Loucy (cell line): ENCODE results near the gene HOXD4.

Experiments used
- H2AFZ ChIP-seq: fragments of 200-600 bp; sonication (generic); 2 replicates; pipeline ENCODE4 v1.6.0; 2016; ENCODE audit warnings: antibody characterized with exemption, mild to moderate bottlenecking, low read length, moderate library complexity
- H3F3A ChIP-seq: fragments of 200-600 bp; 2 replicates; pipeline ENCODE4 v1.6.0; 2016; ENCODE audit warnings: antibody characterized with exemption, low read depth, mild to moderate bottlenecking
- H3K27me3 ChIP-seq: fragments of 200-600 bp; sonication (generic); 2 replicates; pipeline ENCODE4 v1.6.1; 2014; ENCODE audit warnings: low read length, mild to moderate bottlenecking; ENCODE audit not compliant: insufficient read depth, poor library complexity, severe bottlenecking
- H3K36me3 ChIP-seq: fragments of 200-600 bp; sonication (generic); 2 replicates; pipeline ENCODE4 v1.6.1; 2016; ENCODE audit warnings: low read length; ENCODE audit not compliant: insufficient read depth
- H3K4me1 ChIP-seq: fragments of 200-600 bp; sonication (generic); 2 replicates; pipeline ENCODE4 v1.5.1; 2014; ENCODE audit warnings: low read length, mild to moderate bottlenecking; ENCODE audit not compliant: insufficient read depth, poor library complexity, severe bottlenecking
- H3K4me2 ChIP-seq: fragments of 200-600 bp; sonication (generic); 2 replicates; pipeline ENCODE4 v1.6.0; 2014; ENCODE audit warnings: antibody characterized with exemption, low read length, low read depth, mild to moderate bottlenecking; ENCODE audit not compliant: poor library complexity, severe bottlenecking
- H3K4me3 ChIP-seq: fragments of 200-600 bp; sonication (generic); 2 replicates; pipeline ENCODE4 v1.5.1; 2014; ENCODE audit warnings: low read length, mild to moderate bottlenecking, mixed read lengths; ENCODE audit not compliant: poor library complexity, severe bottlenecking
- H3K79me2 ChIP-seq: fragments of 200-600 bp; sonication (generic); 2 replicates; pipeline ENCODE4 v1.6.1; 2014; ENCODE audit warnings: low read length; ENCODE audit not compliant: insufficient read depth
- H3K9ac ChIP-seq: fragments of 200-600 bp; sonication (generic); 2 replicates; pipeline ENCODE4 v1.6.0; 2014; ENCODE audit warnings: mild to moderate bottlenecking, low read depth, low read length, moderate library complexity; ENCODE audit not compliant: poor library complexity, severe bottlenecking
- H3K9me2 ChIP-seq: fragments of 200-600 bp; sonication (generic); replicated peaks from 2 replicates; pipeline ENCODE4 v1.6.1; 2016; ENCODE audit warnings: low read depth, low read length, mixed read lengths
- H3K9me3 ChIP-seq: fragments of 200-600 bp; sonication (generic); 2 replicates; pipeline ENCODE4 v1.6.1; 2014; ENCODE audit warnings: mild to moderate bottlenecking, antibody characterized with exemption, low read length, low read depth; ENCODE audit not compliant: insufficient read depth
- H4K20me1 ChIP-seq: fragments of 200-600 bp; sonication (generic); 2 replicates; pipeline ENCODE4 v1.6.0; 2014; ENCODE audit warnings: antibody characterized with exemption, low read length, mild to moderate bottlenecking; ENCODE audit not compliant: insufficient read depth, poor library complexity, severe bottlenecking
- CTCF ChIP-seq: fragments of 200-600 bp; sonication (generic); conservative IDR thresholded peaks from 2 replicates; pipeline ENCODE4 v1.5.1; 2014; ENCODE audit warnings: mild to moderate bottlenecking, antibody characterized with exemption, low read length
- EZH2phosphoT487 ChIP-seq: fragments of 200-600 bp; IDR thresholded peaks from 2 replicates; pipeline ENCODE4 v1.6.1; 2018; ENCODE audit warnings: antibody characterized with exemption, mild to moderate bottlenecking, moderate library complexity, borderline replicate concordance

The HOXD4 gene

GRCh38 chr2:176181551-176181950, 30.2 kb downstream of the HOXD4 start:
- Histone ChIP-seq H3K9ac (no peak overlapping the region), H3K36me3 (no peaks in the 10 kb centered on the region), H3F3A (no peaks in the 10 kb centered on the region), H3K4me3 (no peak overlapping the region), H3K4me1 (no peaks in the 10 kb centered on the region), H2AFZ (no peak overlapping the region), H4K20me1 (no peaks in the 10 kb centered on the region), H3K9me3 (no peaks in the 10 kb centered on the region), H3K9me2 (no peaks in the 10 kb centered on the region), H3K4me2 (no peak overlapping the region), H3K79me2 (no peaks in the 10 kb centered on the region), H3K27me3 (no peaks in the 10 kb centered on the region)
- no peak for TF ChIP-seq EZH2phosphoT487
- no peak for TF ChIP-seq CTCF

DNA sequence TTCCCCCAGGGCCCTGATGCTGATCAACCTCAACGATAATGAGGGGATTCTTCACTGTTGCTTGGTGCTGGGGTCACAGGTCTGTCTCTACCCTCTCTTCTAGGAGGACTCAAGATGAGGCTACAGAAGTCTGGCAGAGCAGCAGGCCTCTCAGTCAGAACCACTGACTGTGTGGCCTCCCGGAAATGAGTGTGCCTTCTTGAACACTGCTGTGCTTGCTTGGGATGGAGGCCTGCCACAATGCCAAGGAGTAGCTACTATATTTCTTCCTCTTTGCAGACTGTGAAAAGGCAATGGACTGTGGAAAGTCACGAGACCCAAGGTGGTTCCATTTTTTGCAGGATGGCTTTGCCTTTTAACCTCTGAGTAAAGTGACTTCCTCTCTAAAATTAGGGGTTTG, 31.3 kb downstream of the HOXD4 start:
- H4K20me1 ChIP-seq, result no peaks in the 10 kb centered on the region
- no peak overlapping the region for H2AFZ ChIP-seq
- no peak for TF ChIP-seq CTCF
- no peak for TF ChIP-seq EZH2phosphoT487
- H3K79me2 ChIP-seq, result no peaks in the 10 kb centered on the region
- H3K27me3 ChIP-seq, result no peaks in the 10 kb centered on the region
- H3K9ac ChIP-seq, result no peak overlapping the region
- H3K9me3 ChIP-seq, result no peaks in the 10 kb centered on the region
- H3K4me1 ChIP-seq, result peaks cover 2% of the 10 kb centered on the region
- no peaks in the 10 kb centered on the region for H3K9me2 ChIP-seq
- H3K4me3 ChIP-seq, result no peak overlapping the region
- no peaks in the 10 kb centered on the region for H3K36me3 ChIP-seq
- H3K4me2 ChIP-seq, result no peak overlapping the region
- no peaks in the 10 kb centered on the region for H3F3A ChIP-seq

DNA sequence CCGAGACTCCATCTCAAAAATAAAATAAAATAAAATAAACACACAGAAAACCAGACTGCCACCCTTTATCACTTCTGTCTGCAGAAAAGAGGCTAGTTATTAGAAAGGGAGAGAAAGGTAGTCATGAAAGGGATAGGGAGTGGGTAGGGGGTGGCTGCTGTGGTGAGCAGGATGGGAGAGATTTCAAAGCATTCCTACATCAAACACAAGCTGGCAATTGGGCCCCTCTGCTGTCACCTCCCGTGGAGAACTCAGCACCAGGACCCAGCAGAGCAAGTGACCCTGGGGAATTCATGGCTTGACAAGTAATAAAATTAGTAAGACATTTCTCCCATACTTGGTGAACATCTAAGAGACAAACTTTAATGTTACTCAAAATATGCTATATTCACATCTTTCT, 33.4 kb downstream of the HOXD4 start:
- Histone ChIP-seq H3K4me2 (no peak overlapping the region), H2AFZ (no peak overlapping the region), H3K79me2 (no peaks in the 10 kb centered on the region), H3K4me3 (no peak overlapping the region), H3K36me3 (no peaks in the 10 kb centered on the region), H3F3A (no peaks in the 10 kb centered on the region), H3K9me2 (no peaks in the 10 kb centered on the region), H3K4me1 (peaks cover 3% of the 10 kb centered on the region), H4K20me1 (no peaks in the 10 kb centered on the region), H3K9me3 (no peaks in the 10 kb centered on the region), H3K27me3 (no peaks in the 10 kb centered on the region), H3K9ac (no peak overlapping the region)
- no peak for TF ChIP-seq EZH2phosphoT487
- TF ChIP-seq CTCF, result no peak
